Measurements from ENCODE around the gene COL5A3. TPM values are rescaled to one million over a fixed set of nuclear protein-coding genes. Genes with fewer than 3 reads are reported as not detected.

Gene COL5A3
- polyA plus RNA-seq, 2 of the 4 experiments (the other 2 are of a cell fraction) = 0.12 to 0.36 TPM

- no peak for DNase-seq (ENCODE audit: low read depth in 1 of 2, low spot score in 1 of 2)
- FAIRE-seq = no peak
- Histone ChIP-seq H3K4me1 (no peaks in the 10 kb centered on the region), H3K27ac (no peak overlapping the region), H3K4me3 (no peak overlapping the region), H3K4me2 (no peak overlapping the region), H3K9me3 (no peaks in the 10 kb centered on the region)
- POLR2A ChIA-PET = no interaction called here
- CTCF ChIA-PET = interaction anchor here (0.6 to 1.8 kb wide), 4 partner anchors 9 to 186 kb away, joined by 3 to 8 read pairs (median 4); no protein-coding TSS in a partner anchor
- TF ChIP-seq TFCP2L1 (CRISPR knock-in tag; IDR thresholded peaks at IDR 0.05) (no peak), CBX2 (IDR thresholded peaks at IDR 0.05; ENCODE audit: borderline replicate concordance, low read depth) (no peak), RNF2 (IDR thresholded peaks at IDR 0.05; ENCODE audit: borderline replicate concordance, low read depth) (no peak), MAFK (IDR thresholded peaks at IDR 0.05; ENCODE audit: partially characterized antibody) (no peak), RARB (CRISPR knock-in tag; IDR thresholded peaks at IDR 0.05) (no peak), CEBPB (IDR thresholded peaks at IDR 0.05) (no peak), MYC (IDR thresholded peaks at IDR 0.05; ENCODE audit: borderline replicate concordance, low read length) (no peak), CHD2 (IDR thresholded peaks at IDR 0.05; ENCODE audit: low read length, partially characterized antibody) (no peak), HMGXB4 (CRISPR knock-in tag; IDR thresholded peaks at IDR 0.05; ENCODE audit: borderline replicate concordance) (no peak), TP53 (CRISPR knock-in tag; IDR thresholded peaks at IDR 0.05) (no peak), HOXB5 (CRISPR knock-in tag; IDR thresholded peaks at IDR 0.05) (no peak), EHF (CRISPR knock-in tag; IDR thresholded peaks at IDR 0.05) (no peak)
- TF ChIP-seq, protein P1, sequence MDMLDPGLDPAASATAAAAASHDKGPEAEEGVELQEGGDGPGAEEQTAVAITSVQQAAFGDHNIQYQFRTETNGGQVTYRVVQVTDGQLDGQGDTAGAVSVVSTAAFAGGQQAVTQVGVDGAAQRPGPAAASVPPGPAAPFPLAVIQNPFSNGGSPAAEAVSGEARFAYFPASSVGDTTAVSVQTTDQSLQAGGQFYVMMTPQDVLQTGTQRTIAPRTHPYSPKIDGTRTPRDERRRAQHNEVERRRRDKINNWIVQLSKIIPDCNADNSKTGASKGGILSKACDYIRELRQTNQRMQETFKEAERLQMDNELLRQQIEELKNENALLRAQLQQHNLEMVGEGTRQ (IDR thresholded peaks at IDR 0.05) = no peak
- 67% methylated on average over 5 of the region's 9 CpGs for WGBS (ENCODE audit: missing lambda C conversion rate)
- ATAC-seq = no peak
Observed at GRCh38 chr19:10018786-10019185, 8.5 kb upstream of the COL5A3 start.

- ATAC-seq (no peak), FAIRE-seq (no peak), DNase-seq (ENCODE audit: low read depth in 1 of 2, low spot score in 1 of 2) (no peak)
- H3K9me3 ChIP-seq = no peaks in the 10 kb centered on the region
- H3K4me3 ChIP-seq = no peak overlapping the region
- TF ChIP-seq CHD4 (IDR thresholded peaks at IDR 0.05; ENCODE audit: borderline replicate concordance) (no peak), BCL3 (IDR thresholded peaks at IDR 0.05) (no peak), FOSL2 (IDR thresholded peaks at IDR 0.05) (no peak), FOSL2 (CRISPR knock-in tag; IDR thresholded peaks at IDR 0.05) (no peak), RCOR1 (IDR thresholded peaks at IDR 0.05; ENCODE audit: low read depth, low read length) (no peak), CEBPB (IDR thresholded peaks at IDR 0.05) (no peak), EP300 (IDR thresholded peaks at IDR 0.05) (no peak), TFCP2L1 (CRISPR knock-in tag; IDR thresholded peaks at IDR 0.05) (no peak), CHD2 (IDR thresholded peaks at IDR 0.05; ENCODE audit: low read length, partially characterized antibody) (no peak), EHMT2 (IDR thresholded peaks at IDR 0.05; ENCODE audit: low read depth) (no peak), SREBF2 (IDR thresholded peaks at IDR 0.05) (no peak), HOXB13 (CRISPR knock-in tag; IDR thresholded peaks at IDR 0.05; ENCODE audit: low read depth) (no peak), MYC (IDR thresholded peaks at IDR 0.05; ENCODE audit: borderline replicate concordance, low read length) (no peak), JUNB (IDR thresholded peaks at IDR 0.05) (no peak), TP53 (CRISPR knock-in tag; IDR thresholded peaks at IDR 0.05) (no peak), HDAC2 (IDR thresholded peaks at IDR 0.05) (no peak), RARB (CRISPR knock-in tag; IDR thresholded peaks at IDR 0.05) (no peak)
- TF ChIP-seq, protein P1 (IDR thresholded peaks at IDR 0.05) = no peak
- WGBS (ENCODE audit: missing lambda C conversion rate) = 46% methylated on average over 3 of the region's 3 CpGs
- no peaks in the 10 kb centered on the region for H3K4me1 ChIP-seq
- H3K27ac ChIP-seq = no peak overlapping the region
- no peak overlapping the region for H3K4me2 ChIP-seq
- POLR2A ChIA-PET = interaction anchor here (0.6 kb wide), 1 partner anchor 29 kb away, joined by 5 read pairs; no protein-coding TSS in a partner anchor
- CTCF ChIA-PET = interaction anchor here (0.6 to 2.2 kb wide), 5 partner anchors 10 to 185 kb away, joined by 3 to 9 read pairs (median 5); no protein-coding TSS in a partner anchor
Observed at GRCh38 chr19:10018263-10018662, 8.0 kb upstream of the COL5A3 start.
